Activated CD4-positive, alpha-beta T cell treated with anti-CD3 and anti-CD28 coated beads, Interleukin-2, amount 10 ng/mL, durations not matched to agents 24 days and 14 days (primary cell): ENCODE measurements around the gene LRRC3. TPM values are rescaled to one million over a fixed set of nuclear protein-coding genes. Genes with fewer than 3 reads are reported as not detected.
"Not testable (repeated sequence)": the region's sequence is repeated elsewhere in the genome, so short reads cannot be mapped to it uniquely, and the experiment has no call there.

ENCODE experiments used
- DNase-seq: peaks from one replicate; pipeline ENCODE4 v3.0.0; 2022
- H3K27ac Mint-ChIP-seq: one replicate; pipeline ENCODE4 v1.8.0; 2022; ENCODE audit warnings: mild to moderate bottlenecking, mixed read lengths
- H3K27me3 Mint-ChIP-seq: one replicate; pipeline ENCODE4 v1.8.0; 2022; ENCODE audit warnings: mixed read lengths
- H3K36me3 Mint-ChIP-seq: one replicate; pipeline ENCODE4 v1.8.0; 2022; ENCODE audit warnings: low read depth, mild to moderate bottlenecking, mixed read lengths
- H3K4me1 Mint-ChIP-seq: one replicate; pipeline ENCODE4 v1.8.0; 2021; ENCODE audit warnings: mixed read lengths
- H3K4me3 Mint-ChIP-seq: one replicate; pipeline ENCODE4 v1.8.0; 2022; ENCODE audit warnings: mild to moderate bottlenecking, moderate library complexity, mixed read lengths
- H3K9me3 Mint-ChIP-seq: one replicate; pipeline ENCODE4 v1.8.0; 2021; ENCODE audit warnings: mixed read lengths
- intact Hi-C: fragments of 100-400 bp; cut with micrococcal nuclease; formaldehyde crosslinking; loops from one replicate; pipeline ENCODE4 v1.15.1; 2023
- total RNA-seq: library from RNA; stranded (reverse); gene quantifications from 2 replicates; pipeline ENCODE4 v1.2.3, GENCODE V29; 2022

LRRC3 gene
- total RNA-seq, 1 donor from 2014 or later, result 2.3 TPM

GRCh38 chr21:44479556-44480199 is 24.4 kb downstream of the LRRC3 start:
- H3K9me3 Mint-ChIP-seq, H3K27ac Mint-ChIP-seq, H3K27me3 Mint-ChIP-seq, intact Hi-C loops, H3K36me3 Mint-ChIP-seq, H3K4me3 Mint-ChIP-seq, H3K4me1 Mint-ChIP-seq: not testable (repeated sequence)
- DNase-seq, result peak; percentile 87

GRCh38 chr21:44480200-44481053 is 25.1 kb downstream of the LRRC3 start:
- Mint-ChIP-seq H3K36me3 (no peaks in the 10 kb centered on the region), H3K9me3 (no peaks in the 10 kb centered on the region), H3K27me3 (peaks cover 5% of the 10 kb centered on the region), H3K4me3 (no peak overlapping the region), H3K4me1 (peaks cover 7% of the 10 kb centered on the region), H3K27ac (no peak overlapping the region)
- intact Hi-C loops, result no loop called here
- DNase-seq, result no peak

GRCh38 chr21:44482581-44483287 is 27.4 kb downstream of the LRRC3 start:
- no peak for DNase-seq
- peaks cover 7% of the 10 kb centered on the region for H3K4me1 Mint-ChIP-seq
- no peak overlapping the region for H3K4me3 Mint-ChIP-seq
- no peak overlapping the region for H3K27ac Mint-ChIP-seq
- H3K36me3 Mint-ChIP-seq, result no peaks in the 10 kb centered on the region
- H3K27me3 Mint-ChIP-seq, result peaks cover 9% of the 10 kb centered on the region
- H3K9me3 Mint-ChIP-seq, result no peaks in the 10 kb centered on the region
- intact Hi-C loops, result no loop called here

DNA sequence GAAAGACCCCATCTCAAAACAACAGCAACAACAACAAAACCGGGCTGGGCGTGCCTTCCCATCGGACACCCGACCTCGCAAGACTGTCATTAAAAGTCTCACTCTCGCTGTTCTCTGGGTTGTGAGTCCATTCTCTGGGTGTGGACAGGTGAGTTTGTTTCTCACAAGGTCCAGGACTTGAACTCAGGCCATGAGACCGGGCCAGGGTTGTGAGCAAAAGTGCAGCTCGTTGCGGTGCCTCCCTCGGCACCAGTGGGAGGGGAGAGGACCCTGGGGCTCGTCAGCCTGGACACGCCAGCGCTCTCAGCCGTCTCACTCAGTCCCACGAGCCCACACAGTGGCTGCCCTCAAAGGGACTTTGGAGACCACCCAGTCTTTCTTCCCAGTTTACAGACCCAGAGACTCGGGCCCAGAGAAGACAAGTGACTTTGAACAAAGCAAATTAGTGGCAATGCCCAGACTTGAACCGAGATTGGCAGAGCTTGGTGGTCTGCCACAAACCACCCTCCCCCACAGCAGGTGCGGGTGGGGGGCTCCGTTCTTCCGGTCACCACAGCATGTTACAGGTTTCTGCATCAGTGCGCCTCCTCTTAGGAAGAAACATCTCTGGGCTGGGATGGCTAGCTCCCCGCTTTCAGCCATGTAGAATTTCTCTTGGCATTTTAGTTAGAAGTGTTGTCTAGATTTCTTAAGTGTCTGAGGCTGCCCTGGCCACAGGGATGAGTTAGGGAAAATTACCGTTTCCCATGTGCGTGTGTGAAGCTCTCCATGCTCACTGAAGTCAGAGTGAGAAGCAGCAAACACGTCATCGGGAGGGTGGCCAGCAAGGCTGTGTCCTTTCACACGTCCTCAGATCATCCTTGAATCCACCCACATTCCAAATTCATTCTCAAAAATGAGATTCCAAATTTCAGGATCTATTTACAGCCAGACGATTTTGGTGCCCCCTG is 28.3 kb downstream of the LRRC3 start:
- peaks cover 10% of the 10 kb centered on the region for H3K27me3 Mint-ChIP-seq
- H3K4me1 Mint-ChIP-seq, result peaks cover 7% of the 10 kb centered on the region
- intact Hi-C loops, result no loop called here
- no peak overlapping the region for H3K4me3 Mint-ChIP-seq
- H3K9me3 Mint-ChIP-seq, result no peaks in the 10 kb centered on the region
- no peaks in the 10 kb centered on the region for H3K36me3 Mint-ChIP-seq
- no peak overlapping the region for H3K27ac Mint-ChIP-seq
- no peak for DNase-seq

GRCh38 chr21:44484498-44485253 is 29.4 kb downstream of the LRRC3 start:
- no peaks in the 10 kb centered on the region for H3K9me3 Mint-ChIP-seq
- peaks cover 10% of the 10 kb centered on the region for H3K27me3 Mint-ChIP-seq
- H3K27ac Mint-ChIP-seq, result no peak overlapping the region
- no peaks in the 10 kb centered on the region for H3K36me3 Mint-ChIP-seq
- no peak for DNase-seq
- intact Hi-C loops, result no loop called here
- H3K4me3 Mint-ChIP-seq, result no peak overlapping the region
- no peaks in the 10 kb centered on the region for H3K4me1 Mint-ChIP-seq

GRCh38 chr21:44485254-44485793 is 30.0 kb downstream of the LRRC3 start:
- H3K27me3 Mint-ChIP-seq, result peaks cover 10% of the 10 kb centered on the region
- DNase-seq, result peak; percentile 76
- H3K4me1 Mint-ChIP-seq, result peaks cover 2% of the 10 kb centered on the region
- no peaks in the 10 kb centered on the region for H3K36me3 Mint-ChIP-seq
- intact Hi-C loops, result no loop called here
- H3K9me3 Mint-ChIP-seq, result peaks cover 4% of the 10 kb centered on the region
- H3K27ac Mint-ChIP-seq, result no peak overlapping the region
- peak overlapping the region; percentile 46 for H3K4me3 Mint-ChIP-seq

DNA sequence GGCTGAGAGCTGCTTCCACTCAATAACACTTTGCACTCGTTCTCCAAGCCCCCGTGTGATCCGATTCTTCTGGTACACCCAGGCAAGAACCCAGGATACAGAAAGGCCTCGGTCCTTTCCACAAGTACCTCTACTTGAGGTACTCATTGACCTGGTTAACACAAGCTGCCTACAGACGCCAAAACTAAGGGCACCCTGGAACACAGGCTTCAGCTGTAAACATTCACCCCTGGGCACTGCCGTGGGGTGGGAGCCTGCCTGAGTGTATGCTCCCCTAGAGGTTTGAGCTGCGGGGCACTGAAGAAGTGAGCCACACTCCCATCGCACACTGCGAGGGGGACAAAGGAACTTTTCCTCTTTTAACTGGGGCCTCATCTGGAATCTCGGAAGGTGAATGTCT is 30.5 kb downstream of the LRRC3 start:
- DNase-seq, result no peak
- H3K4me3 Mint-ChIP-seq, result peak overlapping the region; percentile 46
- peaks cover 10% of the 10 kb centered on the region for H3K27me3 Mint-ChIP-seq
- H3K4me1 Mint-ChIP-seq, result peaks cover 2% of the 10 kb centered on the region
- intact Hi-C loops, result no loop called here
- H3K27ac Mint-ChIP-seq, result no peak overlapping the region
- no peaks in the 10 kb centered on the region for H3K36me3 Mint-ChIP-seq
- H3K9me3 Mint-ChIP-seq, result peaks cover 4% of the 10 kb centered on the region

DNA sequence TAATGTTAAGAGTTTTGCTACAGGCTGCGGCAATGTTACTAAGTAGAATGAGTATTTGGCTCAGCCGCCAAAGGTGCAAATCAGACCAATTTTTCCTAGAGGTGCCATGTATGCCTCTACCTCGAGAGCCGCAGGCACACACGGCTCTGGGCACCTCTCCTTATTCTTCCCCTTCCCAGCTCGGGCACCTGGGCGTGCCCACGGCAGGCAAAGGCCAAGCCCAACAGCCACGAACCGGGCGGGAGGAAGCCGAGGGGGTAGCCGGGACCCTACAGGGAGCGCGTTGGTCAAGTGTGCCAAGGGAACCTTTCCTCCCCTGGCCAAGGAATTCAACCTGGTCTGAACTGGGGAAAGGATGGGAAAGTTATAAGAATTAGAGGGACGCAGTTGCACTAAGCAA is 31.0 kb downstream of the LRRC3 start:
- peaks cover 10% of the 10 kb centered on the region for H3K27me3 Mint-ChIP-seq
- no peak overlapping the region for H3K4me3 Mint-ChIP-seq
- peaks cover 4% of the 10 kb centered on the region for H3K9me3 Mint-ChIP-seq
- no peaks in the 10 kb centered on the region for H3K36me3 Mint-ChIP-seq
- DNase-seq, result no peak
- no peak overlapping the region for H3K27ac Mint-ChIP-seq
- H3K4me1 Mint-ChIP-seq, result peaks cover 2% of the 10 kb centered on the region
- intact Hi-C loops, result no loop called here

- H3K36me3 Mint-ChIP-seq, result peaks cover 2% of the 10 kb centered on the region
- H3K9me3 Mint-ChIP-seq, result peaks cover 15% of the 10 kb centered on the region
- H3K27me3 Mint-ChIP-seq, result peaks cover 10% of the 10 kb centered on the region
- peaks cover 2% of the 10 kb centered on the region for H3K4me1 Mint-ChIP-seq
- peak; percentile 84 for DNase-seq
- no peak overlapping the region for H3K4me3 Mint-ChIP-seq
- intact Hi-C loops, result no loop called here
- H3K27ac Mint-ChIP-seq, result no peak overlapping the region
These were observed 32.5 kb downstream of the LRRC3 start for GRCh38 chr21:44487831-44488230.

DNA sequence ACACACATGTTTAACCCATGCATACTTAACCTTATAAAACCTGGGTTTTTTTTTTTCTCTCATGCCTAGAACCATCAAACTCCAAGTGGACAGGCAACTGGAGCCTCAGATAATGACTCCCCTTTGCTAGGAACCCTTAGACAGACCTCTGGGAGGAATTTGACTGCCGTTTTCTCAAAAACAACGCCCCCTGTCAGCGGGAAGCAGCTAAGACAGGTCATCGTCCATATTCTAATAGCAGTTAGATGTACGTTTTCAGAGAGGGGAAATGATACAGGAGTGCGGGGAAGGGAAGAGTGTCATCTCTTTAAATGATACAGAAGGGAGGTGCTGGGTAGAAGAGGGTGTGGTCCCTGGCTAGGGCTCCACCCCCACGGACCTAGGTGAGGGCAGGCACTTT is 34.7 kb downstream of the LRRC3 start:
- H3K4me1 Mint-ChIP-seq, result peaks cover 2% of the 10 kb centered on the region
- H3K36me3 Mint-ChIP-seq, result peaks cover 2% of the 10 kb centered on the region
- DNase-seq, result no peak
- intact Hi-C loops, result no loop called here
- no peak overlapping the region for H3K27ac Mint-ChIP-seq
- H3K9me3 Mint-ChIP-seq, result peaks cover 20% of the 10 kb centered on the region
- no peak overlapping the region for H3K4me3 Mint-ChIP-seq
- peaks cover 6% of the 10 kb centered on the region for H3K27me3 Mint-ChIP-seq

DNA sequence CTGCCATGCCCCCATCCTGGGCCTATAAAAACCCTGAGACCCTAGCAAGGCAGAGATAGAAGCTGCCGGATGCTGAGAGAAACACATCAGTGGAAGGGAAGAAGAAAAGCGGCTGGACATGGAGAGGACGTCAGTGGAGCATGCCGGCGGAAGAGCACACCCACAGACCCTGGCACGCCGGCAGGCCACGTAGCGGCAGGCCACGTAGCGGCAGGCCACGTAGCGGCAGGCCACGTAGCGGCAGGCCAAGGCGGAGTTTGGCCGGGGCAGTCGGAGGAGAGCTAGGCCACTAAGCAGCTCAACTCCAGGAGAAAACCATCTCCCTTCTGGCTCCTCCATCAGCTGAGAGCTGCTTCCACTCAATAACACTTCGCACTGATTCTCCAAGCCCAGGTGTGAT is 35.1 kb downstream of the LRRC3 start:
- no peak overlapping the region for H3K27ac Mint-ChIP-seq
- no peak overlapping the region for H3K4me3 Mint-ChIP-seq
- peaks cover 5% of the 10 kb centered on the region for H3K27me3 Mint-ChIP-seq
- no peak for DNase-seq
- intact Hi-C loops, result no loop called here
- peaks cover 2% of the 10 kb centered on the region for H3K4me1 Mint-ChIP-seq
- H3K36me3 Mint-ChIP-seq, result peaks cover 2% of the 10 kb centered on the region
- H3K9me3 Mint-ChIP-seq, result peaks cover 20% of the 10 kb centered on the region

DNA sequence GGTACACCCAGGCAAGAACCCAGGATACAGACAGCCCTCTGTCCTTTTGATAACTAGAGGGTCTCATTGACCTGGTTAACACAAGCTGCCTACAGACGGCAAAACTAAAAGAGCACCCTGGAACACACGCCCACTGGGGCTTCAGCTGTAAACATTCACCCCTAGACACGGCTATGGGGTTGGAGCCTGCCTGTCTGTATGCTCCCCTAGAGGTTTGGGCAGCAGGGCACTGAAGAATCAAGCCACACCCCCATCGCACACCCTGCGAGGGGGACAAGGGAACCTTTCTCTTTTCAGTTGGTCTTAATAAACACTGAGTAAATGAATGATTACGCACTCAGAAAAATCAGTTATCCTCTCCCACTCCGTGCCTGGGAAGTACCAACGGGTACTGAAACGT is 35.5 kb downstream of the LRRC3 start:
- Mint-ChIP-seq H3K4me3 (no peak overlapping the region), H3K36me3 (peaks cover 2% of the 10 kb centered on the region), H3K4me1 (peaks cover 2% of the 10 kb centered on the region), H3K9me3 (peaks cover 20% of the 10 kb centered on the region), H3K27me3 (peaks cover 7% of the 10 kb centered on the region), H3K27ac (no peak overlapping the region)
- no peak for DNase-seq
- intact Hi-C loops, result no loop called here
